Endodermal cell (in vitro differentiated cells): ENCODE measurements around the gene TIPARP. TPM values are rescaled to one million over a fixed set of nuclear protein-coding genes. Genes with fewer than 3 reads are reported as not detected.

ENCODE experiments used
- DNase-seq: peaks from one replicate; pipeline ENCODE4 v3.0.0-alpha.2; 2017
- H3K27ac ChIP-seq: 2 replicates; pipeline ENCODE4 v1.5.1; 2013; ENCODE audit warnings: mild to moderate bottlenecking, low read depth, low read length, moderate library complexity
- H3K27me3 ChIP-seq: 2 replicates; pipeline ENCODE4 v1.6.1; 2013; ENCODE audit warnings: mild to moderate bottlenecking, low read length, moderate library complexity; ENCODE audit not compliant: insufficient read depth, control insufficient read depth, poor library complexity, severe bottlenecking
- H3K36me3 ChIP-seq: 2 replicates; pipeline ENCODE4 v1.7.0; 2013; ENCODE audit warnings: mild to moderate bottlenecking, low read length, moderate library complexity; ENCODE audit not compliant: control insufficient read depth, insufficient read depth
- H3K4me1 ChIP-seq: one replicate; pipeline ENCODE4 v1.7.0; 2013; ENCODE audit warnings: low read length; ENCODE audit not compliant: control insufficient read depth, insufficient read depth
- H3K4me3 ChIP-seq: 2 replicates; pipeline ENCODE4 v1.5.1; 2013; ENCODE audit warnings: mild to moderate bottlenecking, low read length, moderate library complexity
- H3K9ac ChIP-seq: 2 replicates; pipeline ENCODE4 v1.6.1; 2013; ENCODE audit warnings: mild to moderate bottlenecking, low read length, moderate library complexity; ENCODE audit not compliant: poor library complexity, severe bottlenecking; ENCODE audit errors: extremely low read depth
- H3K9me3 ChIP-seq: 2 replicates; pipeline ENCODE4 v1.6.1; 2013; ENCODE audit warnings: mild to moderate bottlenecking, low read length, moderate library complexity; ENCODE audit not compliant: control insufficient read depth
- H3K27ac Mint-ChIP-seq: 2 replicates; pipeline ENCODE4 v1.8.0; 2020; ENCODE audit warnings: mixed read lengths
- H3K27me3 Mint-ChIP-seq: 2 replicates; pipeline ENCODE4 v1.8.0; 2021; ENCODE audit warnings: mild to moderate bottlenecking, mixed read lengths; ENCODE audit not compliant: insufficient read depth
- H3K36me3 Mint-ChIP-seq: 2 replicates; pipeline ENCODE4 v1.8.0; 2020; ENCODE audit warnings: low read depth, mixed read lengths
- H3K4me1 Mint-ChIP-seq: 2 replicates; pipeline ENCODE4 v1.8.0; 2020; ENCODE audit warnings: mixed read lengths
- H3K4me3 Mint-ChIP-seq: 2 replicates; pipeline ENCODE4 v1.8.0; 2020; ENCODE audit warnings: mild to moderate bottlenecking, moderate library complexity, mixed read lengths
- H3K9me3 Mint-ChIP-seq: 2 replicates; pipeline ENCODE4 v1.8.0; 2020; ENCODE audit warnings: mild to moderate bottlenecking, mixed read lengths
- CTCF ChIP-seq: fragments of 200-600 bp; sonication (generic); conservative IDR thresholded peaks from 2 replicates; pipeline ENCODE4 v1.5.0; 2021; ENCODE audit warnings: antibody characterized with exemption, mild to moderate bottlenecking
- WGBS, 2 experiments: methylation state at CpG; one replicate each; pipeline versions ENCODE4 v1.1.5 to v1.1.7; 2013; ENCODE audit warnings: missing lambda C conversion rate in 2 of 2, mixed read lengths in 1 of 2; ENCODE audit not compliant: insufficient coverage in 1 of 2, insufficient read length in 1 of 2; 5-methylcytosine and 5-hydroxymethylcytosine counted together
- total RNA-seq, 2 donors: library from RNA; stranded (reverse); fragmentation: NEBNext Ultra II Directional in 1 of 2; extraction: Animal tissue kit (Norgen Biotek cat#: 25700) in 1 of 2; gene quantifications; 2 replicates in 1 of 2; 3 replicates in 1 of 2; pipeline ENCODE4 v1.2.1, GENCODE V29; 2021

Gene TIPARP
- total RNA-seq, 2 donors from 2014 or later: 27.1 to 34.3 TPM

GRCh38 chr3:156691920-156692319 lies 17.5 kb downstream of the TIPARP start:
- WGBS, 2 experiments: 100% methylated on average over 1 of the region's 1 CpG; no CpG with 5 or more reads in 1 of the 2 experiments
- H3K4me1 Mint-ChIP-seq: peaks cover 40% of the 10 kb centered on the region
- no peak overlapping the region for H3K4me3 Mint-ChIP-seq
- TF ChIP-seq CTCF: no peak
- H3K36me3 Mint-ChIP-seq: peaks cover 29% of the 10 kb centered on the region
- no peaks in the 10 kb centered on the region for H3K27me3 ChIP-seq
- H3K9ac ChIP-seq: no peak overlapping the region
- H3K27ac ChIP-seq: no peak overlapping the region
- H3K4me1 ChIP-seq: peaks cover 15% of the 10 kb centered on the region
- no peaks in the 10 kb centered on the region for H3K27me3 Mint-ChIP-seq
- H3K4me3 ChIP-seq: no peak overlapping the region
- peaks cover 4% of the 10 kb centered on the region for H3K9me3 ChIP-seq
- H3K36me3 ChIP-seq: peaks cover 75% of the 10 kb centered on the region
- no peaks in the 10 kb centered on the region for H3K9me3 Mint-ChIP-seq
- no peak for DNase-seq
- peak overlapping the region; percentile 32 for H3K27ac Mint-ChIP-seq

- no peak overlapping the region for H3K4me3 ChIP-seq
- TF ChIP-seq CTCF: no peak
- Mint-ChIP-seq H3K27ac (no peak overlapping the region), H3K4me1 (peaks cover 31% of the 10 kb centered on the region), H3K36me3 (peaks cover 39% of the 10 kb centered on the region), H3K4me3 (no peak overlapping the region), H3K27me3 (no peaks in the 10 kb centered on the region), H3K9me3 (no peaks in the 10 kb centered on the region)
- H3K27me3 ChIP-seq: no peaks in the 10 kb centered on the region
- peaks cover 76% of the 10 kb centered on the region for H3K36me3 ChIP-seq
- peaks cover 12% of the 10 kb centered on the region for H3K4me1 ChIP-seq
- H3K9me3 ChIP-seq: peaks cover 14% of the 10 kb centered on the region
- H3K9ac ChIP-seq: no peak overlapping the region
- 95% methylated on average over 2 of the region's 2 CpGs; no CpG with 5 or more reads in 1 of the 2 experiments for WGBS, 2 experiments
- no peak for DNase-seq
- no peak overlapping the region for H3K27ac ChIP-seq
Observed at GRCh38 chr3:156693166-156693565, 18.8 kb downstream of the TIPARP start.

GRCh38 chr3:156694536-156694935 lies 20.1 kb downstream of the TIPARP start:
- Mint-ChIP-seq H3K4me3 (no peak overlapping the region), H3K9me3 (no peaks in the 10 kb centered on the region), H3K27ac (no peak overlapping the region), H3K27me3 (no peaks in the 10 kb centered on the region), H3K4me1 (peaks cover 22% of the 10 kb centered on the region), H3K36me3 (peaks cover 50% of the 10 kb centered on the region)
- TF ChIP-seq CTCF: no peak
- no peak overlapping the region for H3K9ac ChIP-seq
- DNase-seq: no peak
- H3K4me1 ChIP-seq: peaks cover 7% of the 10 kb centered on the region
- peaks cover 14% of the 10 kb centered on the region for H3K9me3 ChIP-seq
- H3K27ac ChIP-seq: no peak overlapping the region
- no peaks in the 10 kb centered on the region for H3K27me3 ChIP-seq
- H3K36me3 ChIP-seq: peaks cover 78% of the 10 kb centered on the region
- no peak overlapping the region for H3K4me3 ChIP-seq
